GM18511 (cell line): ENCODE results near the gene CST2.
"Not testable (repeated sequence)": the region's sequence is repeated elsewhere in the genome, so short reads cannot be mapped to it uniquely, and the experiment has no call there.

Experiments used
- ATAC-seq: cut with Tn5 transposase; IDR thresholded peaks from one replicate; pipeline ENCODE4 v1.9.1; 2021; ENCODE audit warnings: mild to moderate bottlenecking, moderate library complexity; ENCODE audit not compliant: unreplicated experiment

The CST2 gene

GRCh38 chr20:23811559-23811958 is 15.0 kb downstream of the CST2 start:
- not testable (repeated sequence) for ATAC-seq

GRCh38 chr20:23810349-23810748 is 16.2 kb downstream of the CST2 start:
- ATAC-seq, result not testable (repeated sequence)

GRCh38 chr20:23800865-23801264 is 25.7 kb downstream of the CST2 start:
- ATAC-seq, result no peak

GRCh38 chr20:23799216-23799847 is 27.2 kb downstream of the CST2 start:
- ATAC-seq, result peak; percentile 88

GRCh38 chr20:23795526-23795925 is 31.0 kb downstream of the CST2 start:
- ATAC-seq, result no peak

GRCh38 chr20:23794841-23795240 is 31.7 kb downstream of the CST2 start:
- no peak for ATAC-seq

GRCh38 chr20:23794065-23794464 is 32.5 kb downstream of the CST2 start:
- ATAC-seq, result no peak

- ATAC-seq, result no peak
Measured at GRCh38 chr20:23783447-23783846, 43.1 kb downstream of the CST2 start.

GRCh38 chr20:23782366-23782983 is 44.1 kb downstream of the CST2 start:
- peak; percentile 68 for ATAC-seq

GRCh38 chr20:23778676-23779075 is 47.9 kb downstream of the CST2 start:
- not testable (repeated sequence) for ATAC-seq

- ATAC-seq, result not testable (repeated sequence)
Measured at GRCh38 chr20:23777380-23777779, 49.1 kb downstream of the CST2 start.

- no peak for ATAC-seq
Measured at GRCh38 chr20:23776067-23776771, 50.3 kb downstream of the CST2 start.

GRCh38 chr20:23774081-23774480 is 52.4 kb downstream of the CST2 start:
- no peak for ATAC-seq
